HCT116 (cell line): Measurements from ENCODE around the gene ERICH6. TPM values are rescaled to one million over a fixed set of nuclear protein-coding genes. Genes with fewer than 3 reads are reported as not detected.

Experiments used
- ATAC-seq: fragments of 200-7000 bp; cut with Tn5 transposase; 2 replicates; pipeline ENCODE4 v1.9.1; 2020; ENCODE audit warnings: mild to moderate bottlenecking, moderate library complexity
- BruUV-seq: library from RNA; stranded (reverse); fragments of 400-500 nt; replicated peaks from 2 replicates; lab custom pipeline; 2021; lab: Mats Ljungman, UMichigan
- CTCF ChIA-PET: fragments of 300-600 bp; sonication (Branson Sonifier 250); formaldehyde crosslinking; loops from one replicate; lab custom pipeline; 2021; ENCODE audit warnings: antibody characterized with exemption; lab: Charles Lee
- POLR2A ChIA-PET: fragments of 300-600, 350-600 bp; sonication (Branson Sonifier 250); formaldehyde crosslinking; loops from one replicate; lab custom pipeline; 2021; ENCODE audit warnings: antibody characterized with exemption; lab: Charles Lee
- RAD21 ChIA-PET, 2 experiments: fragments of 300-600 bp; sonication (Branson Sonifier 250); formaldehyde crosslinking; loops; one replicate each; lab custom pipeline; 2023; ENCODE audit warnings: low total read pairs in 2 of 2; ENCODE audit not compliant: uncharacterized antibody in 2 of 2, unreplicated experiment in 2 of 2, low non-redundant PET in 1 of 2; lab: Charles Lee
- DNase-seq: peaks from one replicate; pipeline ENCODE4 v3.0.0-alpha.2; 2010; ENCODE audit warnings: low read depth, low spot score
- H2AFZ ChIP-seq: fragments of 200-600 bp; shearing (Covaris generic), sonication (generic); 2 replicates; pipeline ENCODE4 v1.6.1; 2017; ENCODE audit warnings: low read depth, mixed run types, mixed read lengths, antibody characterized with exemption, low read length; ENCODE audit not compliant: poor library complexity, severe bottlenecking
- H3K27ac ChIP-seq: 2 replicates; pipeline ENCODE4 v1.5.1; 2012; ENCODE audit warnings: low read depth, low read length
- H3K27me3 ChIP-seq: fragments of 200-600 bp; sonication (generic); 2 replicates; pipeline ENCODE4 v1.6.1; 2016; ENCODE audit warnings: mixed run types, low read length, mixed read lengths; ENCODE audit not compliant: insufficient read depth
- H3K36me3 ChIP-seq, 2 experiments: fragments of 200-500 bp in 1 of 2; fragments of 200-600 bp in 1 of 2; sonication (Bioruptor generic) in 1 of 2; sonication (generic) in 1 of 2; 2 replicates each; pipeline versions ENCODE4 v1.5.1 to v1.6.1; 2014 to 2016; ENCODE audit warnings: low read length in 2 of 2, inconsistent platforms in 1 of 2, mixed read lengths in 1 of 2, mixed run types in 1 of 2; ENCODE audit not compliant: insufficient read depth in 2 of 2, control insufficient read depth in 1 of 2
- H3K4me1 ChIP-seq, 2 experiments: fragments of 200-600 bp in 1 of 2; sonication (generic) in 1 of 2; 2 replicates each; pipeline versions ENCODE4 v1.5.1 to v1.6.1; 2012 to 2017; ENCODE audit warnings: low read length in 2 of 2, inconsistent platforms in 1 of 2, mild to moderate bottlenecking in 1 of 2, mixed read lengths in 1 of 2, mixed run types in 1 of 2, moderate library complexity in 1 of 2; ENCODE audit not compliant: insufficient read depth in 2 of 2, control insufficient read depth in 1 of 2
- H3K4me2 ChIP-seq: fragments of 200-600 bp; sonication (generic); 2 replicates; pipeline ENCODE4 v1.6.1; 2017; ENCODE audit warnings: mixed run types, low read length, mixed read lengths
- H3K4me3 ChIP-seq, 2 experiments: fragments of 200-600 bp in 1 of 2; sonication (generic) in 1 of 2; replicated peaks in 1 of 2; 2 replicates each; pipeline ENCODE4 v1.5.1; 2011 to 2016; ENCODE audit warnings: low read length in 2 of 2, control low read depth in 1 of 2, low read depth in 1 of 2, mild to moderate bottlenecking in 1 of 2, mixed read lengths in 1 of 2, mixed run types in 1 of 2
- H3K79me2 ChIP-seq: fragments of 200-600 bp; sonication (generic); 2 replicates; pipeline ENCODE4 v1.6.1; 2017; ENCODE audit warnings: mild to moderate bottlenecking, mixed run types, low read length, moderate library complexity, mixed read lengths; ENCODE audit not compliant: insufficient read depth
- H3K9ac ChIP-seq: fragments of 200-600 bp; sonication (generic); 2 replicates; pipeline ENCODE4 v1.6.1; 2016; ENCODE audit warnings: low read length, mixed read lengths
- H3K9me2 ChIP-seq: fragments of 200-600 bp; sonication (generic), shearing (Covaris generic); 2 replicates; pipeline ENCODE4 v1.6.1; 2017; ENCODE audit warnings: mixed run types, mild to moderate bottlenecking, moderate library complexity; ENCODE audit not compliant: insufficient read depth
- H3K9me3 ChIP-seq, 2 experiments: fragments of 200-500 bp in 1 of 2; fragments of 200-600 bp in 1 of 2; sonication (Bioruptor generic) in 1 of 2; sonication (generic) in 1 of 2; 2 replicates each; pipeline ENCODE4 v1.6.1; 2014 to 2017; ENCODE audit warnings: low read length in 2 of 2, mixed read lengths in 2 of 2, inconsistent platforms in 1 of 2, low read depth in 1 of 2, mild to moderate bottlenecking in 1 of 2, mixed run types in 1 of 2, moderate library complexity in 1 of 2; ENCODE audit not compliant: control insufficient read depth in 1 of 2, insufficient read depth in 1 of 2
- H4K20me1 ChIP-seq: fragments of 200-600 bp; sonication (generic), shearing (Covaris generic); 2 replicates; pipeline ENCODE4 v1.6.1; 2017; ENCODE audit warnings: mixed run types, mild to moderate bottlenecking, moderate library complexity; ENCODE audit not compliant: insufficient read depth
- EGR1 ChIP-seq: IDR thresholded peaks from 2 replicates; pipeline ENCODE4 v1.6.1; 2012; ENCODE audit warnings: low read depth
- ELF1 ChIP-seq: IDR thresholded peaks from 2 replicates; pipeline ENCODE4 v1.6.1; 2012; ENCODE audit warnings: low read depth, borderline replicate concordance
- EZH2 ChIP-seq: fragments of 200-600 bp; sonication (generic); IDR thresholded peaks from 2 replicates; pipeline ENCODE4 v1.6.1; 2017; ENCODE audit warnings: antibody characterized with exemption, mixed run types
- EZH2phosphoT487 ChIP-seq: fragments of 200-600 bp; IDR thresholded peaks from 2 replicates; pipeline ENCODE4 v1.6.1; 2018; ENCODE audit warnings: antibody characterized with exemption, borderline replicate concordance
- FOSL1 ChIP-seq: IDR thresholded peaks from 2 replicates; pipeline ENCODE4 v1.6.1; 2012; ENCODE audit warnings: low read depth
- JUND ChIP-seq: IDR thresholded peaks from 2 replicates; pipeline ENCODE4 v1.6.1; 2012
- MAX ChIP-seq: IDR thresholded peaks from 2 replicates; pipeline ENCODE4 v1.6.1; 2012
- POLR2AphosphoS5 ChIP-seq: IDR thresholded peaks from 2 replicates; pipeline ENCODE4 v1.6.1; 2011; ENCODE audit warnings: mild to moderate bottlenecking, low read depth, low read length, moderate library complexity
- SIN3A ChIP-seq: IDR thresholded peaks from 2 replicates; pipeline ENCODE4 v1.6.1; 2012; ENCODE audit warnings: low read depth
- YY1 ChIP-seq: IDR thresholded peaks from 2 replicates; pipeline ENCODE4 v1.6.1; 2011; ENCODE audit warnings: low read length, low read depth, moderate library complexity, mild to moderate bottlenecking; ENCODE audit not compliant: insufficient replicate concordance; ENCODE audit errors: extremely low read depth
- ZFX ChIP-seq: fragments of 450-650 bp; IDR thresholded peaks from 2 replicates; pipeline ENCODE4 v1.6.1; 2017
- ZNF274 ChIP-seq: fragments of 200-500 bp; sonication (Bioruptor generic); IDR thresholded peaks from 2 replicates; pipeline ENCODE4 v1.6.1; 2014; ENCODE audit warnings: mild to moderate bottlenecking, low read depth, low read length, inconsistent platforms
- intact Hi-C: fragments of 100-400 bp; cut with micrococcal nuclease; formaldehyde crosslinking; loops from 2 replicates; pipeline ENCODE4 v1.10.0; 2022
- total RNA-seq: library from RNA; stranded (reverse); gene quantifications from one replicate; pipeline ENCODE4 v1.2.1, GENCODE V29; 2021; ENCODE audit not compliant: unreplicated experiment
- TF ChIP-seq, protein P1 (sequence below): IDR thresholded peaks from 2 replicates; pipeline ENCODE4 v1.6.1; 2011; ENCODE audit warnings: mild to moderate bottlenecking, low read length, moderate library complexity; ENCODE audit not compliant: insufficient replicate concordance; ENCODE audit errors: extremely low read depth

The ERICH6 gene
- total RNA-seq, 1 experiment from 2014 or later: not detected

GRCh38 chr3:150710097-150710496 is 6.4 kb upstream of the ERICH6 start:
- H3K36me3 ChIP-seq: no peaks in the 10 kb centered on the region
- RAD21 ChIA-PET: no interaction called here
- no peak overlapping the region for H3K4me3 ChIP-seq
- H3K9me3 ChIP-seq: no peaks in the 10 kb centered on the region
- H2AFZ ChIP-seq: no peak overlapping the region
- H3K79me2 ChIP-seq: no peaks in the 10 kb centered on the region
- H3K9me2 ChIP-seq: no peaks in the 10 kb centered on the region
- POLR2A ChIA-PET: no interaction called here
- H3K4me1 ChIP-seq: no peaks in the 10 kb centered on the region
- H4K20me1 ChIP-seq: no peaks in the 10 kb centered on the region
- no peak overlapping the region for H3K9ac ChIP-seq
- H3K4me2 ChIP-seq: no peak overlapping the region
- no peak for DNase-seq
- H3K27ac ChIP-seq: no peak overlapping the region
- intact Hi-C loops: no loop called here
- H3K27me3 ChIP-seq: no peaks in the 10 kb centered on the region
- ATAC-seq: no peak
- CTCF ChIA-PET: no interaction called here
- no peak for TF ChIP-seq ZFX
- no peak for TF ChIP-seq EZH2
- TF ChIP-seq YY1: no peak
- TF ChIP-seq SIN3A: no peak
- TF ChIP-seq, protein P1, sequence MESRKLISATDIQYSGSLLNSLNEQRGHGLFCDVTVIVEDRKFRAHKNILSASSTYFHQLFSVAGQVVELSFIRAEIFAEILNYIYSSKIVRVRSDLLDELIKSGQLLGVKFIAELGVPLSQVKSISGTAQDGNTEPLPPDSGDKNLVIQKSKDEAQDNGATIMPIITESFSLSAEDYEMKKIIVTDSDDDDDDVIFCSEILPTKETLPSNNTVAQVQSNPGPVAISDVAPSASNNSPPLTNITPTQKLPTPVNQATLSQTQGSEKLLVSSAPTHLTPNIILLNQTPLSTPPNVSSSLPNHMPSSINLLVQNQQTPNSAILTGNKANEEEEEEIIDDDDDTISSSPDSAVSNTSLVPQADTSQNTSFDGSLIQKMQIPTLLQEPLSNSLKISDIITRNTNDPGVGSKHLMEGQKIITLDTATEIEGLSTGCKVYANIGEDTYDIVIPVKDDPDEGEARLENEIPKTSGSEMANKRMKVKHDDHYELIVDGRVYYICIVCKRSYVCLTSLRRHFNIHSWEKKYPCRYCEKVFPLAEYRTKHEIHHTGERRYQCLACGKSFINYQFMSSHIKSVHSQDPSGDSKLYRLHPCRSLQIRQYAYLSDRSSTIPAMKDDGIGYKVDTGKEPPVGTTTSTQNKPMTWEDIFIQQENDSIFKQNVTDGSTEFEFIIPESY: no peak
- TF ChIP-seq EZH2phosphoT487: no peak
- no peak for TF ChIP-seq POLR2AphosphoS5
- TF ChIP-seq JUND: no peak
- TF ChIP-seq FOSL1: no peak
- TF ChIP-seq ZNF274: no peak
- TF ChIP-seq EGR1: no peak
- no peak for TF ChIP-seq ELF1
- TF ChIP-seq MAX: no peak
- TF ChIP-seq, all 23 proteins: peak for 0
- no TSS peak for BruUV-seq
